GM12875 (cell line): ENCODE measurements around the gene HSH2D.
"Not testable (repeated sequence)": the region's sequence is repeated elsewhere in the genome, so short reads cannot be mapped to it uniquely, and the experiment has no call there.

Experiments used
- H3K4me3 ChIP-seq: one replicate; pipeline ENCODE4 v1.5.1; 2011; ENCODE audit warnings: low read depth, low read length, control low read depth
- CTCF ChIP-seq: IDR thresholded peaks from 2 replicates; pipeline ENCODE4 v1.5.1; 2011; ENCODE audit warnings: low read depth, mild to moderate bottlenecking, control low read depth, inconsistent platforms, low read length, moderate library complexity, borderline replicate concordance; ENCODE audit not compliant: insufficient read depth

Gene HSH2D

GRCh38 chr19:16143399-16144215 is at the start of gene HSH2D:
HSH2D (plus strand) TSS chr19:16143685; CDS start chr19:16148751, 5,066 bp downstream.
- TF ChIP-seq CTCF, result no peak
- H3K4me3 ChIP-seq, result peak within 1 kb of the TSS; percentile 90

GRCh38 chr19:16094360-16095070 is 49.0 kb upstream of the HSH2D start:
- no peak for TF ChIP-seq CTCF
- no peak overlapping the region for H3K4me3 ChIP-seq

GRCh38 chr19:16095071-16095571 is 48.4 kb upstream of the HSH2D start:
- H3K4me3 ChIP-seq, result no peak overlapping the region
- no peak for TF ChIP-seq CTCF

GRCh38 chr19:16096280-16096855 is 47.1 kb upstream of the HSH2D start:
- H3K4me3 ChIP-seq, result no peak overlapping the region
- TF ChIP-seq CTCF, result no peak

GRCh38 chr19:16098416-16098768 is 45.1 kb upstream of the HSH2D start:
- TF ChIP-seq CTCF, result no peak
- no peak overlapping the region for H3K4me3 ChIP-seq

GRCh38 chr19:16098821-16099220 is 44.7 kb upstream of the HSH2D start:
- no peak overlapping the region for H3K4me3 ChIP-seq
- TF ChIP-seq CTCF, result no peak

- not testable (repeated sequence) for H3K4me3 ChIP-seq
Observed at GRCh38 chr19:16099314-16099965, 44.0 kb upstream of the HSH2D start.
